Liver (tissue), 9 donors: ENCODE data around the gene POC5. TPM values are rescaled to one million over a fixed set of nuclear protein-coding genes. Genes with fewer than 3 reads are reported as not detected.

Source experiments
- DNase-seq: peaks from one replicate; pipeline ENCODE4 v3.0.0-alpha.2; 2017; ENCODE audit warnings: low spot score
- H3K27ac ChIP-seq, 2 donors: one replicate each; pipeline ENCODE4 v1.7.0; 2013; ENCODE audit warnings: inconsistent platforms in 2 of 2, low read length in 2 of 2, control low read depth in 1 of 2, low read depth in 1 of 2, mild to moderate bottlenecking in 1 of 2
- H3K27me3 ChIP-seq, 4 donors: one replicate each; pipeline versions ENCODE4 v1.6.1 to v1.7.0; 2013; ENCODE audit warnings: low read length in 3 of 4, inconsistent platforms in 1 of 4, mild to moderate bottlenecking in 1 of 4, moderate library complexity in 1 of 4; ENCODE audit not compliant: control insufficient read depth in 4 of 4, insufficient read depth in 4 of 4
- H3K36me3 ChIP-seq, 4 donors: one replicate each; pipeline versions ENCODE4 v1.6.1 to v1.7.0; 2013; ENCODE audit warnings: low read length in 3 of 4, mild to moderate bottlenecking in 3 of 4, low read depth in 1 of 4, moderate library complexity in 1 of 4; ENCODE audit not compliant: control insufficient read depth in 4 of 4, insufficient read depth in 3 of 4
- H3K4me1 ChIP-seq, 4 donors: one replicate each; pipeline versions ENCODE4 v1.6.1 to v1.7.0; 2013; ENCODE audit warnings: low read length in 3 of 4, mild to moderate bottlenecking in 3 of 4, moderate library complexity in 1 of 4; ENCODE audit not compliant: control insufficient read depth in 4 of 4, insufficient read depth in 4 of 4
- H3K4me3 ChIP-seq, 3 donors: one replicate each; pipeline versions ENCODE4 v1.6.1 to v1.7.0; 2013; ENCODE audit warnings: low read length in 3 of 3, control low read depth in 1 of 3, low read depth in 1 of 3, mild to moderate bottlenecking in 1 of 3
- H3K9ac ChIP-seq, 2 donors: one replicate each; pipeline ENCODE4 v1.7.0; 2013; ENCODE audit warnings: low read length in 2 of 2, mild to moderate bottlenecking in 2 of 2, moderate library complexity in 2 of 2, control low read depth in 1 of 2, low read depth in 1 of 2
- H3K9me3 ChIP-seq, 4 donors: one replicate each; pipeline versions ENCODE4 v1.6.1 to v1.7.0; 2013; ENCODE audit warnings: low read length in 3 of 4; ENCODE audit not compliant: control insufficient read depth in 4 of 4
- ATF3 ChIP-seq: IDR thresholded peaks from 2 replicates; pipeline ENCODE4 v1.6.1; 2016; ENCODE audit warnings: antibody characterized with exemption
- EGR1 ChIP-seq, 2 donors: IDR thresholded peaks; 2 replicates each; pipeline ENCODE4 v1.6.1; 2016 to 2018; ENCODE audit warnings: antibody characterized with exemption in 2 of 2, low read depth in 2 of 2
- FOXA1 ChIP-seq: IDR thresholded peaks from 2 replicates; pipeline ENCODE4 v1.6.1; 2016; ENCODE audit warnings: antibody characterized with exemption
- FOXA2 ChIP-seq: IDR thresholded peaks from 2 replicates; pipeline ENCODE4 v1.6.1; 2016; ENCODE audit warnings: antibody characterized with exemption
- GABPA ChIP-seq, 2 donors: IDR thresholded peaks in 1 of 2; conservative IDR thresholded peaks in 1 of 2; 2 replicates each; pipeline ENCODE4 v1.6.1; 2016; ENCODE audit warnings: antibody characterized with exemption in 2 of 2, mild to moderate bottlenecking in 1 of 2, moderate library complexity in 1 of 2
- HNF4A ChIP-seq, 2 donors: conservative IDR thresholded peaks; 2 replicates each; pipeline ENCODE4 v1.6.1; 2016; ENCODE audit warnings: antibody characterized with exemption in 2 of 2, mild to moderate bottlenecking in 2 of 2
- HNF4G ChIP-seq: IDR thresholded peaks from 2 replicates; pipeline ENCODE4 v1.6.1; 2016; ENCODE audit warnings: antibody characterized with exemption
- JUND ChIP-seq, 2 donors: IDR thresholded peaks; 2 replicates each; pipeline ENCODE4 v1.6.1; 2016; ENCODE audit warnings: antibody characterized with exemption in 2 of 2
- NR2F2 ChIP-seq: IDR thresholded peaks from 2 replicates; pipeline ENCODE4 v1.6.1; 2016; ENCODE audit warnings: antibody characterized with exemption
- RAD21 ChIP-seq, 2 donors: IDR thresholded peaks; 2 replicates each; pipeline ENCODE4 v1.6.1; 2016; ENCODE audit warnings: antibody characterized with exemption in 2 of 2, mild to moderate bottlenecking in 2 of 2
- RXRA ChIP-seq, 2 donors: IDR thresholded peaks; 2 replicates each; pipeline ENCODE4 v1.6.1; 2017 to 2018; ENCODE audit warnings: antibody characterized with exemption in 2 of 2, mild to moderate bottlenecking in 1 of 2
- SP1 ChIP-seq: IDR thresholded peaks from 2 replicates; pipeline ENCODE4 v1.6.1; 2018; ENCODE audit warnings: antibody characterized with exemption, mild to moderate bottlenecking
- TAF1 ChIP-seq: conservative IDR thresholded peaks from 2 replicates; pipeline ENCODE4 v1.6.1; 2016; ENCODE audit warnings: antibody characterized with exemption, mild to moderate bottlenecking
- YY1 ChIP-seq: IDR thresholded peaks from 2 replicates; pipeline ENCODE4 v1.6.1; 2016; ENCODE audit warnings: antibody characterized with exemption, mild to moderate bottlenecking
- ZBTB33 ChIP-seq: IDR thresholded peaks from 2 replicates; pipeline ENCODE4 v1.6.1; 2016; ENCODE audit warnings: antibody characterized with exemption
- WGBS: extraction: QIAGEN DNeasy Blood & Tissue Kit; methylation state at CpG from one replicate; pipeline ENCODE4 v1.1.7; 2013; 5-methylcytosine and 5-hydroxymethylcytosine counted together
- polyA plus RNA-seq, 2 donors: library from polyadenylated mRNA; stranded (reverse) in 1 of 2; unstranded in 1 of 2; fragments of 200-250 nt in 1 of 2; fragments of >200 nt in 1 of 2; fragmentation: Nextera tagmentation in 1 of 2; extraction: Ambion mirVana in 1 of 2; gene quantifications; one replicate each; pipeline versions ENCODE4 v1.2.1 to v1.2.3, GENCODE V29; 2013 to 2015
- total RNA-seq, 2 donors: library from RNA; depleted of rRNA; stranded (reverse); fragments of >200 nt; gene quantifications; one replicate each; pipeline ENCODE4 v1.2.3, GENCODE V29; 2014
- TF ChIP-seq, protein P1 (sequence below): fragments of 150-350 bp; IDR thresholded peaks from 2 replicates; pipeline ENCODE4 v1.5.1; 2017; ENCODE audit warnings: improper control_type of control experiment, low read depth, low read length; ENCODE audit not compliant: missing input control
- TF ChIP-seq, protein P2 (sequence below): IDR thresholded peaks from 2 replicates; pipeline ENCODE4 v1.6.1; 2016; ENCODE audit warnings: antibody characterized with exemption
- TF ChIP-seq, protein P3 (sequence below): IDR thresholded peaks from 2 replicates; pipeline ENCODE4 v1.6.1; 2016; ENCODE audit warnings: antibody characterized with exemption, mild to moderate bottlenecking
- donor health status: healthy.
- donor health status: healthy.
- donor health status: healthy.
- donor health status: healthy.
- donor health status: healthy.

POC5 gene
- total and polyA plus RNA-seq, 4 donors: 2.3 to 6.7 (median 5.1) TPM

- TF ChIP-seq ZBTB33 (peak; percentile 62), TAF1 (no peak), NR2F2 (no peak), HNF4A (conservative IDR thresholded peaks at IDR 0.05) (peak; percentile 64 to 77), FOXA1 (peak; percentile 37), JUND (IDR thresholded peaks at IDR 0.05) (peak; percentile 61 to 68), ATF3 (peak; percentile 86)
Measured at GRCh38 chr5:75720882-75721281, 3.6 kb upstream of the POC5 start (continued).

DNA sequence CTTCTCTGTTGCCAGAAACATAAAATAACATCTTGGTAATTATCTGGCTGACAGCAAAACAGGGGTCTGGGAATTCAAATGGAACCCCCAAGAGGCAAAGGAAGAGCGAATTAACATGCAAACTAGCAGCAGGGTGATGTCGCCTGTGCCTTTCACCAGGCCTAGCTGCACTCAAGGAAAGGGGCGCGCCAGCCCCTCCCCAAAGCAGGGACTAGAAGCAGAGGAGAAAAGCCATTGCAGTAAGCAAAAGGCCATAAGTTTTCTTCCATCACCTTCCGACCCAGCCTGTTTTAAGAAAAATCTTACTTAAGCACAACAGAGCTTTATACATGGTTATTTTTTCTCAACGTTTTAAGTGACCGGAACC is 539 bp downstream of the POC5 start:
- Histone ChIP-seq H3K9me3 (no peaks in the 10 kb centered on the region), H3K36me3 (no peaks in the 10 kb centered on the region), H3K4me1 (peaks cover 3 to 19% (median 7%) of the 10 kb centered on the region in 4 donors), H3K27me3 (no peaks in the 10 kb centered on the region), H3K9ac (peak overlapping the region; percentile 57 to 61), H3K27ac (peak overlapping the region; percentile 88 to 89), H3K4me3 (peak overlapping the region; percentile 88 to 98 (median 97))
- TF ChIP-seq RAD21 (IDR thresholded peaks at IDR 0.05): no peak
- no peak for TF ChIP-seq GABPA (IDR thresholded peaks at IDR 0.05 in 1 of 2, conservative IDR thresholded peaks at IDR 0.05 in 1 of 2)
- no peak for TF ChIP-seq JUND (IDR thresholded peaks at IDR 0.05)
- TF ChIP-seq SP1: no peak
- TF ChIP-seq, protein P1, sequence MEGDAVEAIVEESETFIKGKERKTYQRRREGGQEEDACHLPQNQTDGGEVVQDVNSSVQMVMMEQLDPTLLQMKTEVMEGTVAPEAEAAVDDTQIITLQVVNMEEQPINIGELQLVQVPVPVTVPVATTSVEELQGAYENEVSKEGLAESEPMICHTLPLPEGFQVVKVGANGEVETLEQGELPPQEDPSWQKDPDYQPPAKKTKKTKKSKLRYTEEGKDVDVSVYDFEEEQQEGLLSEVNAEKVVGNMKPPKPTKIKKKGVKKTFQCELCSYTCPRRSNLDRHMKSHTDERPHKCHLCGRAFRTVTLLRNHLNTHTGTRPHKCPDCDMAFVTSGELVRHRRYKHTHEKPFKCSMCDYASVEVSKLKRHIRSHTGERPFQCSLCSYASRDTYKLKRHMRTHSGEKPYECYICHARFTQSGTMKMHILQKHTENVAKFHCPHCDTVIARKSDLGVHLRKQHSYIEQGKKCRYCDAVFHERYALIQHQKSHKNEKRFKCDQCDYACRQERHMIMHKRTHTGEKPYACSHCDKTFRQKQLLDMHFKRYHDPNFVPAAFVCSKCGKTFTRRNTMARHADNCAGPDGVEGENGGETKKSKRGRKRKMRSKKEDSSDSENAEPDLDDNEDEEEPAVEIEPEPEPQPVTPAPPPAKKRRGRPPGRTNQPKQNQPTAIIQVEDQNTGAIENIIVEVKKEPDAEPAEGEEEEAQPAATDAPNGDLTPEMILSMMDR: no peak
- no peak for TF ChIP-seq ATF3
- no peak for TF ChIP-seq HNF4G
- TF ChIP-seq ZBTB33: no peak
- TF ChIP-seq FOXA1: no peak
- TF ChIP-seq, protein P2, sequence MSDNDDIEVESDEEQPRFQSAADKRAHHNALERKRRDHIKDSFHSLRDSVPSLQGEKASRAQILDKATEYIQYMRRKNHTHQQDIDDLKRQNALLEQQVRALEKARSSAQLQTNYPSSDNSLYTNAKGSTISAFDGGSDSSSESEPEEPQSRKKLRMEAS: no peak
- TF ChIP-seq, protein P3, sequence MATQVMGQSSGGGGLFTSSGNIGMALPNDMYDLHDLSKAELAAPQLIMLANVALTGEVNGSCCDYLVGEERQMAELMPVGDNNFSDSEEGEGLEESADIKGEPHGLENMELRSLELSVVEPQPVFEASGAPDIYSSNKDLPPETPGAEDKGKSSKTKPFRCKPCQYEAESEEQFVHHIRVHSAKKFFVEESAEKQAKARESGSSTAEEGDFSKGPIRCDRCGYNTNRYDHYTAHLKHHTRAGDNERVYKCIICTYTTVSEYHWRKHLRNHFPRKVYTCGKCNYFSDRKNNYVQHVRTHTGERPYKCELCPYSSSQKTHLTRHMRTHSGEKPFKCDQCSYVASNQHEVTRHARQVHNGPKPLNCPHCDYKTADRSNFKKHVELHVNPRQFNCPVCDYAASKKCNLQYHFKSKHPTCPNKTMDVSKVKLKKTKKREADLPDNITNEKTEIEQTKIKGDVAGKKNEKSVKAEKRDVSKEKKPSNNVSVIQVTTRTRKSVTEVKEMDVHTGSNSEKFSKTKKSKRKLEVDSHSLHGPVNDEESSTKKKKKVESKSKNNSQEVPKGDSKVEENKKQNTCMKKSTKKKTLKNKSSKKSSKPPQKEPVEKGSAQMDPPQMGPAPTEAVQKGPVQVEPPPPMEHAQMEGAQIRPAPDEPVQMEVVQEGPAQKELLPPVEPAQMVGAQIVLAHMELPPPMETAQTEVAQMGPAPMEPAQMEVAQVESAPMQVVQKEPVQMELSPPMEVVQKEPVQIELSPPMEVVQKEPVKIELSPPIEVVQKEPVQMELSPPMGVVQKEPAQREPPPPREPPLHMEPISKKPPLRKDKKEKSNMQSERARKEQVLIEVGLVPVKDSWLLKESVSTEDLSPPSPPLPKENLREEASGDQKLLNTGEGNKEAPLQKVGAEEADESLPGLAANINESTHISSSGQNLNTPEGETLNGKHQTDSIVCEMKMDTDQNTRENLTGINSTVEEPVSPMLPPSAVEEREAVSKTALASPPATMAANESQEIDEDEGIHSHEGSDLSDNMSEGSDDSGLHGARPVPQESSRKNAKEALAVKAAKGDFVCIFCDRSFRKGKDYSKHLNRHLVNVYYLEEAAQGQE: no peak
- no peak for TF ChIP-seq NR2F2
- no peak for TF ChIP-seq RXRA (IDR thresholded peaks at IDR 0.05)
- TF ChIP-seq TAF1: no peak
- no peak for TF ChIP-seq EGR1 (IDR thresholded peaks at IDR 0.05; ENCODE audit: low read depth in 2 of 2)
- TF ChIP-seq HNF4A (conservative IDR thresholded peaks at IDR 0.05): no peak
- no peak for TF ChIP-seq FOXA2
- TF ChIP-seq YY1: no peak
- 3% methylated on average over 7 of the region's 7 CpGs for WGBS
- no peak for DNase-seq
